GM12878 (cell line): ENCODE measurements around the gene UBE3D. TPM values are rescaled to one million over a fixed set of nuclear protein-coding genes. Genes with fewer than 3 reads are reported as not detected.

Source experiments
- ATAC-seq: fragments of 200-7000 bp; cut with Tn5 transposase; 3 replicates; pipeline ENCODE4 v1.9.1; 2020; ENCODE audit warnings: mild to moderate bottlenecking, moderate library complexity
- BruUV-seq: library from RNA; stranded (reverse); fragments of 400-500 nt; replicated peaks from 2 replicates; lab custom pipeline; 2021; lab: Mats Ljungman, UMichigan
- CTCF ChIA-PET: fragments of 300-600 bp; sonication (Branson Sonifier 250); formaldehyde crosslinking; extraction: SDS; loops from one replicate; lab custom pipeline; 2021; ENCODE audit warnings: inconsistent platforms; lab: Yijun Ruan, JAX
- POLR2A ChIA-PET: fragments of 350-600 bp; formaldehyde crosslinking; extraction: SDS; loops from one replicate; lab custom pipeline; 2021; ENCODE audit warnings: inconsistent platforms; lab: Charles Lee
- RAD21 ChIA-PET: fragments of 300-600 bp; sonication (Branson Sonifier 250); formaldehyde crosslinking; loops from one replicate; lab custom pipeline; 2023; ENCODE audit warnings: antibody characterized with exemption; ENCODE audit not compliant: unreplicated experiment; lab: Charles Lee
- SMC1A ChIA-PET: fragments of 300-600 bp; sonication (Branson Sonifier 250); formaldehyde crosslinking; loops from one replicate; lab custom pipeline; 2023; ENCODE audit not compliant: unreplicated experiment, uncharacterized antibody; lab: Charles Lee
- DNase-seq: peaks from one replicate; pipeline ENCODE4 v3.0.0-alpha.2; 2011; ENCODE audit warnings: low read depth, low spot score
- FAIRE-seq: peaks from 3 replicates; lab custom pipeline; 2011; peaks lifted over from hg19 to GRCh38; lab: Jason Lieb, UNC
- H2AFZ ChIP-seq: 2 replicates; pipeline ENCODE4 v1.6.0; 2011; ENCODE audit warnings: low read depth, low read length, control low read depth; ENCODE audit not compliant: control insufficient read depth
- H3K27ac ChIP-seq: 2 replicates; pipeline ENCODE4 v1.5.1; 2011; ENCODE audit warnings: control low read depth; ENCODE audit not compliant: control insufficient read depth, insufficient read depth
- H3K27me3 ChIP-seq, 2 experiments: replicated peaks in 1 of 2; 2 replicates each; pipeline versions ENCODE4 v1.6.0 to v1.6.1; 2011; ENCODE audit warnings: low read length in 1 of 2; ENCODE audit not compliant: control insufficient read depth in 2 of 2, insufficient read depth in 2 of 2
- H3K36me3 ChIP-seq, 2 experiments: 2 replicates each; pipeline ENCODE4 v1.5.1; 2011; ENCODE audit warnings: low read length in 1 of 2; ENCODE audit not compliant: control insufficient read depth in 2 of 2, insufficient read depth in 2 of 2
- H3K4me1 ChIP-seq: 2 replicates; pipeline ENCODE4 v1.6.1; 2011; ENCODE audit warnings: mild to moderate bottlenecking, low read length, moderate library complexity, mixed read lengths; ENCODE audit not compliant: control insufficient read depth, insufficient read depth
- H3K4me2 ChIP-seq: 2 replicates; pipeline ENCODE4 v1.6.0; 2011; ENCODE audit warnings: control low read depth; ENCODE audit not compliant: control insufficient read depth, insufficient read depth
- H3K4me3 ChIP-seq: fragments of 200-600 bp; sonication (generic); 2 replicates; pipeline ENCODE4 v1.5.1; 2016
- H3K79me2 ChIP-seq: 2 replicates; pipeline ENCODE4 v1.6.0; 2011; ENCODE audit warnings: low read length; ENCODE audit not compliant: control insufficient read depth, insufficient read depth
- H3K9ac ChIP-seq: 2 replicates; pipeline ENCODE4 v1.8.0; 2011; ENCODE audit warnings: low read length, control low read depth, mixed read lengths; ENCODE audit not compliant: control insufficient read depth, insufficient read depth
- H3K9me3 ChIP-seq: replicated peaks from 3 replicates; pipeline ENCODE4 v1.5.1; 2011; ENCODE audit warnings: mild to moderate bottlenecking, low read length; ENCODE audit not compliant: control insufficient read depth, insufficient read depth
- H4K20me1 ChIP-seq: 2 replicates; pipeline ENCODE4 v1.6.0; 2011; ENCODE audit not compliant: control insufficient read depth, insufficient read depth
- WGBS: methylation state at CpG from one replicate; pipeline ENCODE4 v1.1.6; 2016; ENCODE audit warnings: low lambda C conversion rate; ENCODE audit not compliant: insufficient replicate concordance, insufficient coverage; ENCODE audit errors: missing lambda C conversion rate; 5-methylcytosine and 5-hydroxymethylcytosine counted together
- in situ Hi-C: fragments of 300-500 bp; cut with MboI; formaldehyde crosslinking; loops from 9 replicates; pipeline ENCODE4 v1.14.3; 2018; ENCODE audit warnings: mixed read lengths
- intact Hi-C: fragments of 100-400 bp; cut with micrococcal nuclease; formaldehyde crosslinking; loops from one replicate; pipeline ENCODE4 v1.14.2; 2022; ENCODE audit not compliant: unreplicated experiment
- polyA plus RNA-seq, 11 experiments: library from polyadenylated mRNA; depleted of rRNA in 4 of 11; unstranded in 6 of 11; stranded (reverse) in 5 of 11; fragments of >200 nt; fragmentation: Nextera tagmentation in 4 of 11; fragmentation: Illumina TruSeq in 1 of 11; extraction: Ambion mirVana in 4 of 11; extraction: Trizol in 1 of 11; gene quantifications; 1 replicate in 1 of 11; 2 replicates in 10 of 11; pipeline versions ENCODE4 v1.2.1 to v1.2.3, GENCODE V29; 2011 to 2016; ENCODE audit warnings: inconsistent platforms in 2 of 11, missing spikeins in 2 of 11, low read depth in 1 of 11
- small RNA-seq: library from RNA; depleted of rRNA; stranded (forward); fragments of <200 nt; gene quantifications from one replicate; pipeline ENCODE3, GENCODE V24; 2014
- total RNA-seq, 4 experiments: library from RNA; depleted of rRNA in 3 of 4; stranded (reverse); fragments of >200 nt in 3 of 4; fragmentation: Illumina TruSeq in 1 of 4; extraction: Trizol in 1 of 4; gene quantifications; 2 replicates each; pipeline versions ENCODE4 v1.2.1 to v1.2.3, GENCODE V29; 2013 to 2021
- TF ChIP-seq, protein P1 (sequence below): IDR thresholded peaks from 2 replicates; pipeline ENCODE4 v1.6.1; 2012; ENCODE audit warnings: low read depth, low read length, improper control_type of control experiment

The UBE3D gene
- total and polyA plus RNA-seq, 10 of the 15 experiments (the other 5 are each of a cell fraction or from before 2014, with no cell fraction given): 4.3 to 9.0 (median 7.5) TPM

DNA sequence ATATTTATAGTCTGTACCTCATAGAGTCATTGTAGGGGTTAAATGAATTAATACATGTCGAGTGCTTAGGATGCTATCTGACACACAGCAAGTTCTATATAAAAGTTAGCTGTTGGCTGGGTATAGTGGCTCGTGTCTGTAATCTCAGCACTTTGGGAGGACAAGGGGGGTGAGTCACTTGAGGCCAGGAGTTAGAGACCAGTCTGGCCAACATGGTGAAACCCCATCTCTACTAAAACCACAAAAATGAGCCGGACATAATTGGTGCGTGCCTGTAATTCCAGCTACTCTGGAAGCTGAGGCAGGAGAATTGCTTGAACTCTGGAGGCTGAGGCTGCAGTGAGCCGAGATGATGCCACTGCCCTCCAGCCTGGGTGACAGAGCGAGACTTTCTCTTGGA is 222.9 kb downstream of the UBE3D start:
- DNase-seq: no peak
- no TSS peak for BruUV-seq
- intact Hi-C loops: no loop called here
- H3K27me3 ChIP-seq: no peaks in the 10 kb centered on the region
- 32% methylated on average over 6 of the region's 6 CpGs for WGBS
- TF ChIP-seq, protein P1, sequence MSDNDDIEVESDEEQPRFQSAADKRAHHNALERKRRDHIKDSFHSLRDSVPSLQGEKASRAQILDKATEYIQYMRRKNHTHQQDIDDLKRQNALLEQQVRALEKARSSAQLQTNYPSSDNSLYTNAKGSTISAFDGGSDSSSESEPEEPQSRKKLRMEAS: no peak
- H3K4me1 ChIP-seq: no peaks in the 10 kb centered on the region
- ChIA-PET RAD21 (no interaction called here), POLR2A (no interaction called here), CTCF (no interaction called here), SMC1A (no interaction called here)
- H3K4me3 ChIP-seq: no peak overlapping the region
- H3K27ac ChIP-seq: no peak overlapping the region
- FAIRE-seq: no peak
- in situ Hi-C loops: no loop called here
- no peaks in the 10 kb centered on the region for H3K9me3 ChIP-seq
- H2AFZ ChIP-seq: no peak overlapping the region
- no peak overlapping the region for H3K9ac ChIP-seq
- no peaks in the 10 kb centered on the region for H4K20me1 ChIP-seq
- H3K79me2 ChIP-seq: no peaks in the 10 kb centered on the region
- H3K36me3 ChIP-seq: no peaks in the 10 kb centered on the region
- H3K4me2 ChIP-seq: no peak overlapping the region
- no peak for ATAC-seq

Small RNA genes within 50 kb of the gene (small RNA-seq; reads per million reads assigned to genes)
- gene LAP3P1: not detected

Other genes starting within 250 kb of the UBE3D start
- gene DOP1A, start 1.8 kb upstream of the UBE3D start, total RNA-seq (2014; rRNA removed): 22.9 and 26.0 TPM in 2 replicates
- 19.9 and 21.8 TPM in 2 replicates for gene DOP1A, start 1.8 kb upstream of the UBE3D start, total RNA-seq (2014; rRNA removed; fragmentation: Illumina TruSeq; extraction: Trizol)
- 12.2 and 14.5 TPM in 2 replicates for gene DOP1A, start 1.8 kb upstream of the UBE3D start, total RNA-seq (2021)
- gene DOP1A, start 1.8 kb upstream of the UBE3D start, polyA plus RNA-seq (2011; rRNA removed): 21.3 and 23.4 TPM in 2 replicates
- gene DOP1A, start 1.8 kb upstream of the UBE3D start, polyA plus RNA-seq (2014; fragmentation: Illumina TruSeq; extraction: Trizol): 14.4 TPM in 2 replicates
- 1 to 10 TPM; 1.9 to 2.9 TPM for gene DOP1A, start 1.8 kb upstream of the UBE3D start, polyA plus RNA-seq (2014; fragmentation: Nextera tagmentation; extraction: Ambion mirVana)
- gene DOP1A, start 1.8 kb upstream of the UBE3D start, polyA plus RNA-seq (2014; rRNA removed): 8.4 and 9.5 TPM in 2 replicates
- 1 to 10 TPM; 3.9 to 4.7 TPM for gene DOP1A, start 1.8 kb upstream of the UBE3D start, polyA plus RNA-seq (2016; fragmentation: Nextera tagmentation; extraction: Ambion mirVana)
- 15.1 and 15.4 TPM in 2 replicates for gene PGM3, start 127.4 kb upstream of the UBE3D start, total RNA-seq (2014; rRNA removed)
- gene PGM3, start 127.4 kb upstream of the UBE3D start, total RNA-seq (2014; rRNA removed; fragmentation: Illumina TruSeq; extraction: Trizol): 26.2 and 26.5 TPM in 2 replicates
- gene PGM3, start 127.4 kb upstream of the UBE3D start, total RNA-seq (2021): 19.8 and 22.4 TPM in 2 replicates
- 32.6 and 34.2 TPM in 2 replicates for gene PGM3, start 127.4 kb upstream of the UBE3D start, polyA plus RNA-seq (2011; rRNA removed)
- gene PGM3, start 127.4 kb upstream of the UBE3D start, polyA plus RNA-seq (2014; fragmentation: Illumina TruSeq; extraction: Trizol): 13.0 and 19.8 TPM in 2 replicates
- 10 to 100 TPM; 23.1 to 28.6 TPM for gene PGM3, start 127.4 kb upstream of the UBE3D start, polyA plus RNA-seq (2014; fragmentation: Nextera tagmentation; extraction: Ambion mirVana)
- gene PGM3, start 127.4 kb upstream of the UBE3D start, polyA plus RNA-seq (2014; rRNA removed): 14.7 and 14.8 TPM in 2 replicates
- gene PGM3, start 127.4 kb upstream of the UBE3D start, polyA plus RNA-seq (2016; fragmentation: Nextera tagmentation; extraction: Ambion mirVana): 10 to 100 TPM; 32.0 to 36.0 TPM
- 2.5 and 2.7 TPM in 2 replicates for gene RWDD2A, start 127.5 kb upstream of the UBE3D start, total RNA-seq (2014; rRNA removed)
- 2.4 and 2.9 TPM in 2 replicates for gene RWDD2A, start 127.5 kb upstream of the UBE3D start, total RNA-seq (2014; rRNA removed; fragmentation: Illumina TruSeq; extraction: Trizol)
- 2.3 and 2.4 TPM in 2 replicates for gene RWDD2A, start 127.5 kb upstream of the UBE3D start, total RNA-seq (2021)
- gene RWDD2A, start 127.5 kb upstream of the UBE3D start, polyA plus RNA-seq (2011; rRNA removed): 4.6 and 6.2 TPM in 2 replicates
- 2.9 and 3.9 TPM in 2 replicates for gene RWDD2A, start 127.5 kb upstream of the UBE3D start, polyA plus RNA-seq (2014; fragmentation: Illumina TruSeq; extraction: Trizol)
- gene RWDD2A, start 127.5 kb upstream of the UBE3D start, polyA plus RNA-seq (2014; fragmentation: Nextera tagmentation; extraction: Ambion mirVana): 1 to 10 TPM; 3.2 to 3.4 TPM
- 2.1 and 2.6 TPM in 2 replicates for gene RWDD2A, start 127.5 kb upstream of the UBE3D start, polyA plus RNA-seq (2014; rRNA removed)
- gene RWDD2A, start 127.5 kb upstream of the UBE3D start, polyA plus RNA-seq (2016; fragmentation: Nextera tagmentation; extraction: Ambion mirVana): 1 to 10 TPM; 2.7 to 4.5 TPM